ENCODE results near the gene SHC4.

Gene SHC4

DNA sequence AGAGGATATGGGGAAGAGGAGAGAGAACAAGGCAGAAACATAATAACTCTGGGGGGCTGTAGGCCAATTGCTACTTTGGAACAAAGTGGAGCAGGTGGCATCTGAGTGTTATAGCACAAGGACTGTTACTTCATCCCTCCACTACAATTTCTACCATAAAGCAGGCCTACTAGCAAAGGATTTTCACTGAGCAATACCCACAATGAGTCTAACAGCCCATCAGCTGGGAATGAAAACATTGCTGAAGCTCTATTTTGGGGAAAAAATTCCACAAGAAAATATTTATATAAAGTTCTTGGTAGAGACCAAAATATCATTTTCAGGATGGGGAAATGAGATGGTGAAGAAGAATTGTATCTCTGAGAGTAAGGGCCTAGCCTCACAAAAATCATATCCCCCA, 3.6 kb upstream of the SHC4 start:
- DNase-seq, result no peak

GRCh38 chr15:48966595-48967301, 3.0 kb upstream of the SHC4 start:
- DNase-seq, result no peak

GRCh38 chr15:48965972-48966371, 2.3 kb upstream of the SHC4 start:
- peak; percentile 31 for DNase-seq

GRCh38 chr15:48964898-48965297, 1.2 kb upstream of the SHC4 start:
- no peak for DNase-seq

- DNase-seq, result no peak
These were observed 826 bp downstream of the SHC4 start for GRCh38 chr15:48962662-48963523.

DNA sequence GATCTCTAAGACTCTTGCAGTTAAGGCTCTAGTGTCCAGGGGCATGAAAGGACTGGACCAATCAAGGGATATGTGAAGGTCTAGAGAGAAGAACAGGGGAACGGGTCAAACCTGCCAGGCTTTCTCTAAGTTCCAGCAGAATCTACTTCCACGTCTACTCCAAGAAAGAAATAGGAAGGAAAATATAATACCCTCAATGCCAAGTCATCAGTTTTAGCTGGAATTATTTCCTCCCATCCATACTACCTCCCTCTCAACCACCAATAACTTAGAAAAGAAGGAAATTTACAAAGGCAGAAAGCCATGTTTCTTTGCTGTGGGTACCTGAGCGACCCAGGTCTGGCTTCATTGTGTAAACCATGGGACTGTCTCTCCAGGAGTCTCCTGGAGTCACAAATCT, 7.8 kb downstream of the SHC4 start:
- no peak for DNase-seq

GRCh38 chr15:48955370-48955769, 8.3 kb downstream of the SHC4 start:
- DNase-seq, result no peak

DNA sequence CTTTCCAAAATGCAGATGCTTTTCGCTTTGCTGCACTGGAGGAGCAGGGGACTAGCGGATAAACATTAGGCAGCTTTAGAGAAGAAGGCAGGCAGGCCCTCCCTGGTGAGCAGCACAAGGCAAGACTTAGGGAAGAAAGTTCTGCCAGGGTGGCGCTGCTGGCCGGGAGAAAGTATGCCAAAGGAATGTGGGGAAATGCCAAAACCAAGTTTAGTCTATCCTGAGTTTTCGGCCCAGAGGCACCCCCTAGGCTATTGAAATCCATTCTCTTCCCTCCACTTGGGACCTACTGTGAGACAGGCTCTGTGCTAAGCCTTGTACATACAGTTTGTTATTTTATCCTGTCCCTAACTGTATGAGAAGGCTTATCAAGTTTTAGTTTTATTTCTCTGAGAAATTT, 9.2 kb downstream of the SHC4 start:
- DNase-seq, result no peak

- DNase-seq, result no peak
These were observed 16.9 kb downstream of the SHC4 start for GRCh38 chr15:48946840-48947187.

DNA sequence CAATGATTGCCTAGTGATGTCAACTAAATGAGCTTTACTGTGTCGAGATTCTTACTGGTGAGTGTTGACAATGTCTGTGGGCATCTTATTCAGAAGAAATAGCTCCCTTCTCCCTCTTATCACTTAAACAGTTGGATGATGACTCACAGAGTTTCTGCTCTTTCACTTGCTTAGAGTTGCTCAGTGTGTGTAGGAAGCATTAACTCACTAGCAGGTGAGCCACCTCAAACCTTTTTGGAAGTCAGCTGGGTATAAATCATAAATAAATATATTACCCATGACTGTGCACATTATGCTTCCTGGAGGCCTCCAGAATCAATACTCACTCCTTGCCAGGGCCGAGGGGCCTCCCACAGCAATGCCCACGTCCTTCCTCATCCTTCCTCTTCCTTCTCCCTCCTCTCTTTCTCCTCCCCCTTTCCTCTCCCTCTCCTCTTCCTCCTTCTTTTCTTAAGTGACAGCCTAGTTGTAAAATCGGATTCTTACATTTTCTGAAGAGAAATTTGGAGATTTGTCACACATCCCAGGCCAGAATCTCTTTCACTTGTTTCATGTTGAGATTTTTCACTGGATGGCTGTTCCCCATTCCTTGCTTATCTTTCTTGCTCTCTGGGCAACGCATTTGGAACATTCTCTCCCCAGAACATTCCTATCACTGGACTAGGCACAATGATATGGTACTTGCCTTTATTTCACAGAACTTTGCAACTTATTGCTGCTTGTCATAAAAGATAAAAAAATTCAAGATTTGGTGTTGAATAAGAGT, 17.5 kb downstream of the SHC4 start:
- DNase-seq, result no peak

- DNase-seq, result no peak
These were observed 18.3 kb downstream of the SHC4 start for GRCh38 chr15:48945386-48945785.

GRCh38 chr15:48941904-48942303, 21.8 kb downstream of the SHC4 start:
- no peak for DNase-seq

DNA sequence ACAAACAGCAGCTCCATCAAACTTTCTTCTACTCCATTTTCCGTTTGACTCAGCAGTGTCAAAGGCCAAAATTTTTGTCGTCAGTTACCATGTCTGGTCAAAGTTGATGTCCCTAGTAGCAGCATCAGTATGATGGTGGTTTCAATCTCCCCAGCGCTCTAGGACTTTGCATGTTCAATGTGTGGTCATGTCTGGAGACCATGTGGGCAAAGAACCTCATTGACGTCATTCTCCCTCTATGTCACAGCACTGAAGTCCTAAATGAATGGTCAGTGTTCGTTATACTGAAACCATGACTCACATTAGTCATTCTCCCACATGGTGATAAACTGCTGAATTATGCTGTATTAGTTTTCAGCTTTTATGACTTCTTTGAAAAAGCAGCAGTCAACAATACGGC, 23.2 kb downstream of the SHC4 start:
- DNase-seq, result no peak

GRCh38 chr15:48939648-48940047, 24.1 kb downstream of the SHC4 start:
- DNase-seq, result no peak

- DNase-seq, result no peak
These were observed 25.8 kb downstream of the SHC4 start for GRCh38 chr15:48937886-48938285.

- no peak for DNase-seq
These were observed 27.1 kb downstream of the SHC4 start for GRCh38 chr15:48936666-48937065.

GRCh38 chr15:48935236-48935635, 28.5 kb downstream of the SHC4 start:
- DNase-seq, result no peak

- DNase-seq, result no peak
These were observed 33.0 kb downstream of the SHC4 start for GRCh38 chr15:48930735-48931134.

DNA sequence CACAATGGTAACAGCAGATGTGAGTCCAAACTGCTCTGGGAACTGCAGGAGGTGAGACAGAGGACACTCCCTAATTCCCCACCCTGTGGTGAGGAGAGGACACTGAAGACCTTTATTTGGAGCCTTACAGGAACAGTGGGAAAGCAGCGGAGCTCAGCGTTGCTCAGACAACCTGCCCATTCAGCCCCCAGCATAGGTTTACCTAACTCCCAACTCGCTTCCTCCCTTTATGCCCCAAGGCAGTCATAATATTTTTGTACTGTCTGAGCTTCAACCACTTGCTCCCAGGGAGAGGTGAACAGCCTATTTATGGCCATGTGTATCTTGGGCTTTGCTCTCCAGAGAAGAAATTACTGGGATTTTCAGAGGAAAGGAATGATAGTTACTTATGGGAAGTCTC, 34.1 kb downstream of the SHC4 start:
- no peak for DNase-seq

DNA sequence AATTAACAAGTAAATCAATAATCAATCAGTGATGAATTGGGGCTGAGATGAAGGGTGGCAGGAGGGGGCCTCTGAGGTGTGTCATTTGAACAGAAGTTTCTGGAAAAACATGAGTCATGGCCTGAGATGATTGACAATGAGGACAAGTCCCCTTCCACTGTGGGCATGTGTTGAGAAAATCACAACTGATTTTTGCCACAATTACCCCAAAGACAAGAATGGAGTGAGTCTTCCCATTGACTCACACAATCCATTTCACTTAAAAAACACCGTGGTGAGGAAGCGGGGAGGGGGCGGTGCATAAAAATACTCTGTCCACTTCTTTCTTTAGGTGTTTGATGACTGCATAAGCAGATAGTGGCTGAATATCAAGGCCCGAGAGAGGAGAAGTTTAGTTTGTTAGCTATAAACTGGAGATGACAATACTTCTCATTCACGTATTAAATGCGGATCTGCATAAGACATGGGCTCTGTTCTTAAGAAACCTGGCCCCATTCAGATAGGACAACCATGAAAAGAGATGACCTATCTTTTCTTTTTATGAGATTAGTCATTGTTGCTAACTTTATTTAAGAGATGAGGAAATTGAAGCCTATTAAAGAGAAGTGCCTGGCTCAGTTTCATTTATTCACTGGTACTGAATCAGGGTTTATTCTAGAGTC, 34.7 kb downstream of the SHC4 start:
- no peak for DNase-seq

DNA sequence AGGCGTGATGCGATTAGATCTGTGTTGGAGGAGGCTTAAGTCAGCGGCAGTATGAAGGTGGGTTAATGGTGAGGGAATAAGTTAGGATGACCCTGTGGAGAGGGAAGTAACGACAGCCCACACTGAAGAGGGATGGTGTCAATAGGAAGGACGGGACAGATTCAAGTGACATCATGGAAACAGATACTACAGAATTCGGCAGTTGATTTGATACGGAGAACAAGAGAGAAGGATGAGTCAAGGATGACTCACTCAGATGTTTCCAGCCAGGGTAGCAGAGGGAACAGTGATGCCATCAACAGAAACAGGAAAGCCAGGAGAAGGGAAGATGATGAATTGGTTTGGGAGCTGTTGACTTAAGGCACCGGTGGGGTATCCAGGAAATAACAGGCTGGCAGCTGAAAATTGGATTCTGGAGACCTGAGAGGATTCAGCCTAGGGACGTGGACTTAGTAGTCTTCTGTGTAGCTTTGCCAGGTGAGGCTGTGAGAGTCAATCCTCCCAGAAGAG, 38.0 kb downstream of the SHC4 start:
- DNase-seq, result no peak

GRCh38 chr15:48924528-48925393, 39.0 kb downstream of the SHC4 start:
- DNase-seq, result no peak

Data from RPMI8226 (cell line).